Muscle of arm (tissue), 12 donors: ENCODE measurements around the gene SGSM2. TPM values are rescaled to one million over a fixed set of nuclear protein-coding genes. Genes with fewer than 3 reads are reported as not detected.

Source experiments
- DNase-seq: peaks from one replicate; pipeline ENCODE4 v3.0.0-alpha.2; 2013
- polyA plus RNA-seq, 12 donors: library from polyadenylated mRNA; unstranded; fragments of 120-200 nt; gene quantifications; one replicate each; pipeline ENCODE4 v1.2.1, GENCODE V29; 2013; ENCODE audit not compliant: insufficient read length in 12 of 12

The SGSM2 gene
- polyA plus RNA-seq, 12 donors, result 34.4 to 71.3 (median 39.9) TPM; not detected in 1

GRCh38 chr17:2323629-2324314 lies 13.5 kb upstream of the SGSM2 start:
- no peak for DNase-seq

- DNase-seq, result no peak
Measured at GRCh38 chr17:2331303-2331702, 6.0 kb upstream of the SGSM2 start.

- no peak for DNase-seq
Measured at GRCh38 chr17:2335726-2336214, 1.5 kb upstream of the SGSM2 start.

GRCh38 chr17:2336215-2336851 lies 968 bp upstream of the SGSM2 start, which contains the start of gene TSR1:
Gene TSR1, minus strand, starts transcription at chr17:2336457. Its CDS starts 30 bp downstream, at chr17:2336427.
- DNase-seq, result peak; percentile 93

GRCh38 chr17:2337544-2338314 lies 428 bp downstream of the SGSM2 start:
- DNase-seq, result peak; percentile 21

- DNase-seq, result no peak
Measured at GRCh38 chr17:2338315-2338657, 985 bp downstream of the SGSM2 start.

GRCh38 chr17:2343421-2343820 lies 6.1 kb downstream of the SGSM2 start:
- no peak for DNase-seq

GRCh38 chr17:2344528-2344927 lies 7.2 kb downstream of the SGSM2 start:
- DNase-seq, result no peak

- no peak for DNase-seq
Measured at GRCh38 chr17:2346475-2346874, 9.2 kb downstream of the SGSM2 start.

GRCh38 chr17:2347805-2348685 lies 10.7 kb downstream of the SGSM2 start:
- DNase-seq, result no peak

GRCh38 chr17:2351269-2351668 lies 14.0 kb downstream of the SGSM2 start:
- no peak for DNase-seq

GRCh38 chr17:2354311-2354710 lies 17.0 kb downstream of the SGSM2 start:
- no peak for DNase-seq

- DNase-seq, result no peak
Measured at GRCh38 chr17:2357237-2357636, 19.9 kb downstream of the SGSM2 start.

- DNase-seq, result no peak
Measured at GRCh38 chr17:2357931-2358434, 20.7 kb downstream of the SGSM2 start.

GRCh38 chr17:2361010-2361760 lies 23.9 kb downstream of the SGSM2 start:
- DNase-seq, result no peak

GRCh38 chr17:2362016-2362415 lies 24.7 kb downstream of the SGSM2 start:
- no peak for DNase-seq

- no peak for DNase-seq
Measured at GRCh38 chr17:2362416-2362815, 25.1 kb downstream of the SGSM2 start.

GRCh38 chr17:2362881-2363280 lies 25.6 kb downstream of the SGSM2 start:
- no peak for DNase-seq

GRCh38 chr17:2363318-2363717 lies 26.0 kb downstream of the SGSM2 start:
- no peak for DNase-seq
